IMR-90 (cell line): Measurements from ENCODE around the gene AKAP9. TPM values are rescaled to one million over a fixed set of nuclear protein-coding genes. Genes with fewer than 3 reads are reported as not detected.

Experiments
- ATAC-seq: fragments of 200-7000 bp; cut with Tn5 transposase; 2 replicates; pipeline ENCODE4 v1.9.1; 2020; ENCODE audit warnings: low read depth, mild to moderate bottlenecking, moderate library complexity
- BruUV-seq: library from RNA; stranded (reverse); fragments of 400-500 nt; replicated peaks from 2 replicates; lab custom pipeline; 2021; lab: Mats Ljungman, UMichigan
- CTCF ChIA-PET: fragments of 300-600 bp; formaldehyde crosslinking; extraction: SDS; loops from one replicate; lab custom pipeline; 2021; ENCODE audit warnings: antibody characterized with exemption; lab: Yijun Ruan, JAX
- POLR2A ChIA-PET: fragments of 300-600 bp; sonication (Branson Sonifier 250); formaldehyde crosslinking; loops from one replicate; lab custom pipeline; 2022; ENCODE audit warnings: antibody characterized with exemption; ENCODE audit not compliant: unreplicated experiment; lab: Charles Lee
- DNase-seq: peaks from one replicate; pipeline ENCODE4 v3.0.0; 2013
- H2AFZ ChIP-seq: replicated peaks from 2 replicates; pipeline ENCODE3; 2013; ENCODE audit warnings: low read length, mild to moderate bottlenecking; ENCODE audit not compliant: poor library complexity
- H2AK5ac ChIP-seq: 2 replicates; pipeline ENCODE4 v1.6.1; 2013; ENCODE audit warnings: low read depth, low read length, inconsistent platforms
- H2AK9ac ChIP-seq: replicated peaks from 2 replicates; pipeline ENCODE3; 2013; ENCODE audit warnings: mild to moderate bottlenecking, low read depth, low read length, moderate library complexity; ENCODE audit not compliant: poor library complexity
- H2BK120ac ChIP-seq: 2 replicates; pipeline ENCODE4 v1.6.1; 2013; ENCODE audit warnings: low read depth, low read length, inconsistent platforms
- H2BK15ac ChIP-seq: 3 replicates; pipeline ENCODE4 v1.6.1; 2013; ENCODE audit warnings: low read depth, low read length, inconsistent platforms
- H2BK20ac ChIP-seq: 2 replicates; pipeline ENCODE4 v1.6.1; 2013; ENCODE audit warnings: low read depth, mild to moderate bottlenecking, inconsistent platforms, low read length, moderate library complexity
- H2BK5ac ChIP-seq: 2 replicates; pipeline ENCODE4 v1.6.1; 2013; ENCODE audit warnings: mild to moderate bottlenecking, low read depth, low read length, inconsistent platforms; ENCODE audit not compliant: poor library complexity, severe bottlenecking
- H3K14ac ChIP-seq: replicated peaks from 2 replicates; pipeline ENCODE4 v1.6.1; 2013; ENCODE audit warnings: low read depth, low read length, inconsistent platforms
- H3K18ac ChIP-seq: 2 replicates; pipeline ENCODE4 v1.6.1; 2013; ENCODE audit warnings: low read depth, low read length, control low read depth
- H3K23ac ChIP-seq: 2 replicates; pipeline ENCODE4 v1.6.1; 2013; ENCODE audit warnings: low read depth, low read length, inconsistent platforms
- H3K27ac ChIP-seq: 2 replicates; pipeline ENCODE4 v1.5.1; 2013; ENCODE audit warnings: mild to moderate bottlenecking, control low read depth, low read length; ENCODE audit not compliant: insufficient read depth
- H3K27me3 ChIP-seq: 2 replicates; pipeline ENCODE4 v1.6.1; 2013; ENCODE audit warnings: low read length; ENCODE audit not compliant: control insufficient read depth, insufficient read depth
- H3K36me3 ChIP-seq: 2 replicates; pipeline ENCODE4 v1.6.1; 2013; ENCODE audit warnings: low read length, mixed read lengths; ENCODE audit not compliant: control insufficient read depth, insufficient read depth
- H3K4ac ChIP-seq: 2 replicates; pipeline ENCODE4 v1.6.1; 2013; ENCODE audit warnings: low read depth, low read length, inconsistent platforms
- H3K4me1 ChIP-seq: 2 replicates; pipeline ENCODE4 v1.6.1; 2013; ENCODE audit warnings: low read length, mixed read lengths; ENCODE audit not compliant: control insufficient read depth, insufficient read depth
- H3K4me2 ChIP-seq: 2 replicates; pipeline ENCODE4 v1.6.1; 2013; ENCODE audit warnings: low read depth, mild to moderate bottlenecking, control low read depth, low read length, moderate library complexity
- H3K4me3 ChIP-seq: 2 replicates; pipeline ENCODE4 v1.5.1; 2013; ENCODE audit warnings: low read depth, mild to moderate bottlenecking, control low read depth, low read length, moderate library complexity; ENCODE audit not compliant: insufficient read depth
- H3K56ac ChIP-seq: 2 replicates; pipeline ENCODE4 v1.6.1; 2013; ENCODE audit warnings: low read length, inconsistent platforms; ENCODE audit not compliant: insufficient read depth; ENCODE audit errors: extremely low read depth
- H3K79me1 ChIP-seq, 2 experiments: 2 replicates each; pipeline ENCODE4 v1.6.1; 2013; ENCODE audit warnings: low read length in 2 of 2, inconsistent platforms in 1 of 2, low read depth in 1 of 2
- H3K9ac ChIP-seq: 2 replicates; pipeline ENCODE4 v1.6.1; 2013; ENCODE audit warnings: low read depth, low read length, control low read depth
- H3K9me1 ChIP-seq: 2 replicates; pipeline ENCODE4 v1.6.1; 2013; ENCODE audit warnings: low read length, inconsistent platforms; ENCODE audit not compliant: insufficient read depth
- H3K9me3 ChIP-seq: 2 replicates; pipeline ENCODE4 v1.6.1; 2013; ENCODE audit warnings: low read length; ENCODE audit not compliant: control insufficient read depth, insufficient read depth
- H4K20me1 ChIP-seq: 2 replicates; pipeline ENCODE4 v1.6.1; 2013; ENCODE audit warnings: low read length, inconsistent platforms; ENCODE audit not compliant: insufficient read depth
- H4K5ac ChIP-seq: 2 replicates; pipeline ENCODE4 v1.6.1; 2013; ENCODE audit warnings: mild to moderate bottlenecking, low read depth, low read length, control low read depth
- H4K8ac ChIP-seq, 2 experiments: 2 replicates each; pipeline ENCODE4 v1.6.1; 2013; ENCODE audit warnings: low read depth in 2 of 2, low read length in 2 of 2, control low read depth in 1 of 2, inconsistent platforms in 1 of 2
- H4K91ac ChIP-seq: 2 replicates; pipeline ENCODE4 v1.6.1; 2013; ENCODE audit warnings: low read depth, low read length, inconsistent platforms; ENCODE audit not compliant: insufficient read depth
- BHLHE40 ChIP-seq: fragments of 150-350 bp; IDR thresholded peaks from 2 replicates; pipeline ENCODE4 v1.6.1; 2016; ENCODE audit warnings: mild to moderate bottlenecking, low read depth, low read length
- CHD1 ChIP-seq: IDR thresholded peaks from 2 replicates; pipeline ENCODE4 v1.6.1; 2012; ENCODE audit warnings: low read depth, low read length, improper control_type of control experiment
- CTCF ChIP-seq: conservative IDR thresholded peaks from 2 replicates; pipeline ENCODE4 v1.5.1; 2012; ENCODE audit warnings: mild to moderate bottlenecking, low read depth, low read length, improper control_type of control experiment
- FOS ChIP-seq: fragments of 150-350 bp; IDR thresholded peaks from 2 replicates; pipeline ENCODE4 v1.6.1; 2016; ENCODE audit warnings: low read depth, low read length
- MAFK ChIP-seq: IDR thresholded peaks from 2 replicates; pipeline ENCODE4 v1.6.1; 2012; ENCODE audit warnings: low read depth, low read length, improper control_type of control experiment
- MAZ ChIP-seq: IDR thresholded peaks from 2 replicates; pipeline ENCODE4 v1.6.1; 2012; ENCODE audit warnings: low read depth, mild to moderate bottlenecking, low read length, improper control_type of control experiment, moderate library complexity, borderline replicate concordance
- POLR2A ChIP-seq: IDR thresholded peaks from 2 replicates; pipeline ENCODE4 v1.6.1; 2012; ENCODE audit warnings: mild to moderate bottlenecking, low read depth, low read length
- RCOR1 ChIP-seq: IDR thresholded peaks from 2 replicates; pipeline ENCODE4 v1.6.1; 2012; ENCODE audit warnings: mild to moderate bottlenecking, low read length, improper control_type of control experiment; ENCODE audit not compliant: insufficient replicate concordance
- SMC3 ChIP-seq: fragments of 150-350 bp; IDR thresholded peaks from 2 replicates; pipeline ENCODE4 v1.6.1; 2016; ENCODE audit warnings: low read depth, mild to moderate bottlenecking, antibody characterized with exemption, low read length, moderate library complexity
- WGBS, 2 experiments: methylation state at CpG; one replicate each; pipeline versions ENCODE4 v1.1.5 to v1.1.7; 2013; ENCODE audit warnings: missing lambda C conversion rate in 2 of 2; ENCODE audit not compliant: insufficient read length in 1 of 2; ENCODE audit errors: extremely low coverage in 2 of 2; 5-methylcytosine and 5-hydroxymethylcytosine counted together
- dilution Hi-C: fragments of 300-500 bp; cut with HindIII; formaldehyde crosslinking; loops from one replicate; pipeline ENCODE4 v1.14.3; 2018; ENCODE audit warnings: low sequenced_read_pairs; ENCODE audit not compliant: unreplicated experiment
- in situ Hi-C: fragments of 300-500 bp; cut with MboI; formaldehyde crosslinking; loops from 3 replicates; pipeline ENCODE4 v1.14.3; 2019; ENCODE audit warnings: low sequenced_read_pairs, inconsistent platforms, mixed read lengths
- intact Hi-C: fragments of 100-400 bp; cut with micrococcal nuclease; formaldehyde crosslinking; loops from 2 replicates; pipeline ENCODE4 v1.10.0; 2022
- polyA plus RNA-seq, 3 experiments: library from polyadenylated mRNA; depleted of rRNA; stranded (reverse); fragments of >200 nt; gene quantifications; 2 replicates each; pipeline ENCODE4 v1.2.3, GENCODE V29; 2012; ENCODE audit warnings: low replicate concordance in 1 of 3
- total RNA-seq: library from RNA; depleted of rRNA; stranded (reverse); fragments of >200 nt; gene quantifications from 2 replicates; pipeline ENCODE4 v1.2.3, GENCODE V29; 2012
- TF ChIP-seq, protein P1 (sequence below): fragments of 150-350 bp; IDR thresholded peaks from 2 replicates; pipeline ENCODE4 v1.6.1; 2017; ENCODE audit warnings: mild to moderate bottlenecking, antibody characterized with exemption, low read length, low read depth

Gene AKAP9
- total and polyA plus RNA-seq, 2 of the 4 experiments (the other 2 are of a cell fraction), result 9.7 to 25.3 TPM

GRCh38 chr7:92100534-92100933, 159.9 kb downstream of the AKAP9 start:
- Histone ChIP-seq H2BK120ac (no peak overlapping the region), H2AFZ (no peak overlapping the region), H3K4me3 (no peak overlapping the region), H3K4me1 (peaks cover 2% of the 10 kb centered on the region), H4K5ac (no peak overlapping the region), H3K9me3 (no peaks in the 10 kb centered on the region), H3K27me3 (no peaks in the 10 kb centered on the region), H3K56ac (no peak overlapping the region), H3K36me3 (peaks cover 33% of the 10 kb centered on the region), H3K18ac (no peak overlapping the region), H2AK9ac (no peak overlapping the region), H4K20me1 (no peaks in the 10 kb centered on the region), H3K14ac (no peak overlapping the region), H3K79me1 (no peaks in the 10 kb centered on the region), H3K23ac (no peak overlapping the region), H2AK5ac (no peak overlapping the region), H3K9me1 (no peaks in the 10 kb centered on the region), H3K27ac (no peak overlapping the region), H2BK5ac (no peak overlapping the region), H4K91ac (no peak overlapping the region), H2BK15ac (no peak overlapping the region), H3K4me2 (no peak overlapping the region), H3K9ac (no peak overlapping the region), H4K8ac (no peak overlapping the region), H2BK20ac (no peak overlapping the region), H3K4ac (no peak overlapping the region)
- in situ Hi-C loops (no loop called here), intact Hi-C loops (no loop called here), dilution Hi-C loops (no loop called here)
- POLR2A ChIA-PET, result interaction anchor here (0.6 kb wide), 1 partner anchor 31 kb away, joined by 3 read pairs; no protein-coding TSS in a partner anchor
- CTCF ChIA-PET, result interaction anchor here (0.7 kb wide), 1 partner anchor 362 kb away, joined by 3 read pairs; no protein-coding TSS in a partner anchor
- no peak for DNase-seq
- no CpG with 5 or more reads among the region's 1 CpG for WGBS, 2 experiments
- no peak for ATAC-seq
- no TSS peak for BruUV-seq
- TF ChIP-seq CTCF (no peak), CHD1 (no peak), BHLHE40 (no peak), FOS (no peak), RCOR1 (no peak), MAFK (no peak), MAZ (no peak), POLR2A (no peak), SMC3 (no peak)
- TF ChIP-seq, protein P1, sequence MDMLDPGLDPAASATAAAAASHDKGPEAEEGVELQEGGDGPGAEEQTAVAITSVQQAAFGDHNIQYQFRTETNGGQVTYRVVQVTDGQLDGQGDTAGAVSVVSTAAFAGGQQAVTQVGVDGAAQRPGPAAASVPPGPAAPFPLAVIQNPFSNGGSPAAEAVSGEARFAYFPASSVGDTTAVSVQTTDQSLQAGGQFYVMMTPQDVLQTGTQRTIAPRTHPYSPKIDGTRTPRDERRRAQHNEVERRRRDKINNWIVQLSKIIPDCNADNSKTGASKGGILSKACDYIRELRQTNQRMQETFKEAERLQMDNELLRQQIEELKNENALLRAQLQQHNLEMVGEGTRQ, result no peak
